Stomach (tissue), 9 donors: ENCODE data around the gene PLPP2. TPM values are rescaled to one million over a fixed set of nuclear protein-coding genes. Genes with fewer than 3 reads are reported as not detected.

Source experiments
- DNase-seq, 2 donors: peaks; one replicate each; pipeline versions ENCODE4 v3.0.0 to v3.0.0-alpha.2; 2013 to 2019
- H3K27ac ChIP-seq, 5 donors: fragments of 200-600 bp in 4 of 5; sonication (generic) in 4 of 5; one replicate each; pipeline ENCODE4 v1.5.1; 2013 to 2019; ENCODE audit warnings: mild to moderate bottlenecking in 1 of 5, moderate library complexity in 1 of 5
- H3K27me3 ChIP-seq, 3 donors: fragments of 200-600 bp; sonication (generic); one replicate each; pipeline ENCODE4 v1.5.1; 2017 to 2019; ENCODE audit warnings: mixed run types in 1 of 3
- H3K36me3 ChIP-seq, 4 donors: fragments of 200-600 bp; sonication (generic); 1 replicate in 3 of 4; 2 replicates in 1 of 4; pipeline ENCODE4 v1.5.1; 2016 to 2019
- H3K4me1 ChIP-seq, 4 donors: fragments of 200-600 bp; sonication (generic); one replicate each; pipeline ENCODE4 v1.5.1; 2016 to 2019
- H3K4me3 ChIP-seq, 4 donors: fragments of 200-600 bp; sonication (generic) in 3 of 4; one replicate each; pipeline ENCODE4 v1.5.1; 2016 to 2019; ENCODE audit warnings: mild to moderate bottlenecking in 1 of 4
- H3K9me3 ChIP-seq, 4 donors: fragments of 200-600 bp; sonication (generic); one replicate each; pipeline ENCODE4 v1.5.1; 2016 to 2019
- CTCF ChIP-seq, 7 experiments: fragments of 450-650 bp in 4 of 7; fragments of 200-600 bp in 3 of 7; sonication (generic) in 3 of 7; IDR thresholded peaks; one replicate each; pipeline ENCODE4 v1.5.1; 2016 to 2019; ENCODE audit warnings: antibody characterized with exemption in 7 of 7, control low read depth in 2 of 7, mild to moderate bottlenecking in 1 of 7
- EP300 ChIP-seq: sonication (generic); formaldehyde crosslinking; IDR thresholded peaks from one replicate; pipeline ENCODE4 v1.6.1; 2017; ENCODE audit warnings: antibody characterized with exemption
- POLR2A ChIP-seq, 4 donors: fragments of 450-650 bp; IDR thresholded peaks; one replicate each; pipeline ENCODE4 v1.6.1; 2016; ENCODE audit warnings: antibody characterized with exemption in 4 of 4, control low read depth in 2 of 4, mild to moderate bottlenecking in 1 of 4, moderate library complexity in 1 of 4
- POLR2AphosphoS5 ChIP-seq, 3 donors: sonication (generic); formaldehyde crosslinking; IDR thresholded peaks; one replicate each; pipeline ENCODE4 v1.6.1; 2016; ENCODE audit warnings: antibody characterized with exemption in 3 of 3
- WGBS, 5 donors: extraction: QIAGEN DNeasy Blood & Tissue Kit in 3 of 5; methylation state at CpG; one replicate each; pipeline versions ENCODE4 v1.1.5 to v1.1.7; 2013 to 2018; 5-methylcytosine and 5-hydroxymethylcytosine counted together
- intact Hi-C: fragments of 100-400 bp; cut with DNase I; formaldehyde crosslinking; loops from one replicate; pipeline ENCODE4 v1.15.1; 2023; ENCODE audit warnings: low total_unique reads
- polyA plus RNA-seq, 3 donors: library from polyadenylated mRNA; stranded (reverse); fragments of 200-250 nt; gene quantifications; one replicate each; pipeline ENCODE4 v1.2.3, GENCODE V29; 2013
- total RNA-seq, 5 donors: library from RNA; depleted of rRNA; stranded (reverse); fragments of >200 nt; gene quantifications; one replicate each; pipeline versions ENCODE4 v1.1.0 to v1.2.3, GENCODE V29; 2014 to 2016
- donor health status: healthy with polysubstance abuse.
- donor health status: Bipolar disorder and iron deficiency.
- donor health status: healthy.

The PLPP2 gene
- total and polyA plus RNA-seq, 8 donors = 22.2 to 228 (median 46.1) TPM

- Histone ChIP-seq H3K9me3 (peaks cover 0 to 16% (median 11%) of the 10 kb centered on the region in 4 donors), H3K36me3 (peaks cover 51 to 100% (median 96%) of the 10 kb centered on the region in 4 donors), H3K4me3 (no peak overlapping the region), H3K4me1 (no peaks in the 10 kb centered on the region), H3K27ac (no peak overlapping the region), H3K27me3 (no peaks in the 10 kb centered on the region)
- 95 to 99% (median 98%) methylated on average over 7 to 8 of the region's 8 CpGs for WGBS, 5 donors
- intact Hi-C loops = no loop called here
- TF ChIP-seq EP300 (no peak), POLR2AphosphoS5 (IDR thresholded peaks at IDR 0.05) (no peak), CTCF (IDR thresholded peaks at IDR 0.05) (no peak), POLR2A (IDR thresholded peaks at IDR 0.05) (no peak)
- DNase-seq = no peak
These were observed 33.5 kb upstream of the PLPP2 start for GRCh38 chr19:324716-325115.

- DNase-seq = no peak
- peaks cover 31 to 100% (median 92%) of the 10 kb centered on the region in 4 donors for H3K36me3 ChIP-seq
- no peak overlapping the region for H3K4me3 ChIP-seq
- intact Hi-C loops = no loop called here
- no peaks in the 10 kb centered on the region for H3K9me3 ChIP-seq
- no peaks in the 10 kb centered on the region for H3K27me3 ChIP-seq
- no peak overlapping the region for H3K27ac ChIP-seq
- TF ChIP-seq POLR2AphosphoS5 (IDR thresholded peaks at IDR 0.05) (no peak), POLR2A (IDR thresholded peaks at IDR 0.05) (no peak), EP300 (no peak), CTCF (IDR thresholded peaks at IDR 0.05) (no peak)
- WGBS, 5 donors = 94 to 99% (median 98%) methylated on average over 13 of the region's 13 CpGs
- H3K4me1 ChIP-seq = no peaks in the 10 kb centered on the region
These were observed 31.4 kb upstream of the PLPP2 start for GRCh38 chr19:322616-323015.

- no peak for DNase-seq
- Histone ChIP-seq H3K27me3 (no peaks in the 10 kb centered on the region), H3K4me1 (no peaks in the 10 kb centered on the region), H3K9me3 (no peaks in the 10 kb centered on the region), H3K4me3 (no peak overlapping the region), H3K36me3 (peaks cover 9 to 100% (median 88%) of the 10 kb centered on the region in 4 donors), H3K27ac (no peak overlapping the region)
- intact Hi-C loops = no loop called here
- 75 to 94% (median 93%) methylated on average over 5 of the region's 5 CpGs for WGBS, 5 donors
- TF ChIP-seq EP300 (no peak), POLR2AphosphoS5 (IDR thresholded peaks at IDR 0.05) (no peak), POLR2A (IDR thresholded peaks at IDR 0.05) (no peak), CTCF (IDR thresholded peaks at IDR 0.05) (no peak)
These were observed 27.2 kb upstream of the PLPP2 start for GRCh38 chr19:318509-318774.

GRCh38 chr19:317710-318508 is 26.7 kb upstream of the PLPP2 start:
- Histone ChIP-seq H3K36me3 (peaks cover 13 to 100% (median 89%) of the 10 kb centered on the region in 4 donors), H3K4me1 (no peaks in the 10 kb centered on the region), H3K27ac (no peak overlapping the region), H3K9me3 (no peaks in the 10 kb centered on the region), H3K4me3 (no peak overlapping the region), H3K27me3 (no peaks in the 10 kb centered on the region)
- DNase-seq = peak in 1 of 2 donors; percentile 23
- intact Hi-C loops = no loop called here
- 88 to 96% (median 93%) methylated on average over 10 of the region's 10 CpGs for WGBS, 5 donors
- TF ChIP-seq POLR2AphosphoS5 (IDR thresholded peaks at IDR 0.05) (no peak), EP300 (no peak)

- no peak for TF ChIP-seq POLR2A (IDR thresholded peaks at IDR 0.05)
- no peak for TF ChIP-seq POLR2AphosphoS5 (IDR thresholded peaks at IDR 0.05)
- TF ChIP-seq EP300 = no peak
- no peak for TF ChIP-seq CTCF (IDR thresholded peaks at IDR 0.05)
- H3K9me3 ChIP-seq = no peaks in the 10 kb centered on the region
- H3K36me3 ChIP-seq = peaks cover 23 to 94% (median 85%) of the 10 kb centered on the region in 4 donors
- intact Hi-C loops = no loop called here
- no peaks in the 10 kb centered on the region for H3K27me3 ChIP-seq
- H3K4me1 ChIP-seq = no peaks in the 10 kb centered on the region
- H3K4me3 ChIP-seq = no peak overlapping the region
- no peak for DNase-seq
- 77 to 87% (median 86%) methylated on average over 8 of the region's 8 CpGs for WGBS, 5 donors
- H3K27ac ChIP-seq = no peak overlapping the region
These were observed 24.6 kb upstream of the PLPP2 start for GRCh38 chr19:315811-316210.
